GM18498 (cell line): ENCODE data around the gene FRMD4A.
"Not testable (repeated sequence)": the region's sequence is repeated elsewhere in the genome, so short reads cannot be mapped to it uniquely, and the experiment has no call there.

ENCODE experiments used
- ATAC-seq: cut with Tn5 transposase; IDR thresholded peaks from one replicate; pipeline ENCODE4 v1.9.1; 2021; ENCODE audit warnings: mild to moderate bottlenecking, moderate library complexity; ENCODE audit not compliant: unreplicated experiment

FRMD4A gene

DNA sequence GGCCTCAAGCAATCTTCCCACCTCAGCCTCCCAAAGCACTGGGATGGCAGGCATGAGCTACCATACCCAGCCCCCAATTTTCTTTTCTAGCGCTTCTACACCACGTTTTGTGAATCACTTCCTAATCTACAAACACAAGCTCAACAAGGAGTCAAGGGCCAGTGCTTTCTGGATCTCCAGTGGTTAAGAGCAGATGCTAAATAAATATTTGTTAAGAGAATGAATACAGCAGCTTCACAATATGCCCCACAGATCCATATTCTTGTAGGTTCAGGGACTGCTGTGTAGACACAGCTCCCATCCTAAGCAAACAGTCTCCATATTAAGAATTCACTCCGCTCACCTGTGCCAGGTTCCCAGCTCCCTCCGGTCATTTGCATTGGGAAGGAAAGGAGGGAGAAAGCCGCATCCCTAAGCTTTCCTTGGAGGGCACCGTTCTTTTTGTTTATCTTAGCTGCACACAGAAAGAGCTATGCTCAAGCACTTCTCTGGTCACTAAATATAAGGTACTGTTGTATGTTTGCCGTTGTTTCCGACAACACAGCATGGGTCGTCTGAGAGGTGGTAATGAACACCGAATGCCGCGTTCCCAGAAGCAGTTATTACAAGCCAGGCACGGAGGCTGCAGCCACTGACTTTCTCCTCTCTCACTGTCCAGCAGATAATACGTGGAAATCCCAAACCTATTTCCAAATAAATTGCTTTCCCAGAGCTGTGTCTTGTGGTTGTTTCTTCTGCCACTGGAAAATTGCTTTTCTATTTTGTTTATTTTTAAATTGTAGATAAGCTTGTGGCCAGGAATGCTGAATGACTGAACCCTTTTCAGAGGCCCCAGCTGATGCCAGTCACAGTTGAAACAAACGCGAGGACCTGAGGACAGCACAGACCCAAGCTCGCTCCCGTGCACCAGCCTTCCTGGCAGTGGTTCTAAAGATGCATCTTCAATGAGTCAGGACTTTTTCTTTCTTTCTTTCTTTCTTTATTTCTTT, 526.9 kb downstream of the FRMD4A start:
- no peak for ATAC-seq

DNA sequence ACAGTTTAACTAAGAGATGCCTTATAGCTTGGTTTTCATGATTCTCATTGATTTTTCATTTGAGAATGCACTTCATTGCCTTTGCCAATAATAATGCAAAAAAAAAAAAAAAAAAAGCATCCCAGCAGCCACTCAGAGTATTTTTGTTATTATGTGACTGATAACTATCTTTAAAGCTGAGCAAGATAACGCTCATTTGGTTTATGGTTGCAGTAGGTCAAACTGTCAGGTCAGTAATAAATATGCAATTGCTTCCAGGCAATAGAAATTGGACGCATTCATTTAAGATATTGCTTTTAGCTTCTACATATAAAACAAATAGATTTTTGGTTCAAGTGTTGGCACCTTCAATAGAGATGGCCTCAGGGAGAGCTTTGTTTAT, 528.8 kb downstream of the FRMD4A start:
- no peak for ATAC-seq

DNA sequence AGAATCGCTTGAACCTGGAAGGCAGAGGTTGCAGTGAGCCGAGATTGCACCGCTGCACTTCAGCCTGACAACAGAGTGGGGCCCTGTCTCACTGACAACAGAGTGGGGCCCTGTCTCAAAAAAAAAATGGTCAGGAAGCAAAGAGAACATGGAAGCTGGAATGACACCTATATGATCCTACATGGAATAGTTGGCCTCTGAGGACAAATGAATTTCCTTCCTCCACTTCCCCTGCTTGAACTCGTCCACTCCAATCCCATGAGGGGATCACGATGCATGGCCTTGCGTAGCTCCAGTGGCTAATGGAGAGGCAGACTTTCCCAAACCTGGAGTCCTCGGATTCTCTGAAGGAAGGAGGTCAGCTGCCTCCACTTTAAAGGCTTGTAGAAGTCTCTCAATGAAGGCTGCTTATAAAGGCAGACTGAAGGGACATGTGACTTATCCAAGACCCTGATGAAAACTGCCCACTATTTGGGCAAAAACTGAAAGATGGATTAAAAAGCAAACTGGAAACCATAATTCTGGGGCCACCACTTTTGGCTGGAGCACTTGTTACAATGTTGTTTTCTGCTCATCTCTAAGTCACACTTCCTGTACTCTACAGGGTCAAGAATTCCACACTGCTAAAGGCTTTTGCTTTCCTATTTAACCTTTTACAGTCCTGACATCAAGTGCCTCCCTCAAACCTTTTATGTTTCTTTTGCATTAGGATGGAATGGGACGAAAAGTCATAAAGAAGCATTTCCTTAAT, 529.4 kb downstream of the FRMD4A start:
- ATAC-seq: no peak

DNA sequence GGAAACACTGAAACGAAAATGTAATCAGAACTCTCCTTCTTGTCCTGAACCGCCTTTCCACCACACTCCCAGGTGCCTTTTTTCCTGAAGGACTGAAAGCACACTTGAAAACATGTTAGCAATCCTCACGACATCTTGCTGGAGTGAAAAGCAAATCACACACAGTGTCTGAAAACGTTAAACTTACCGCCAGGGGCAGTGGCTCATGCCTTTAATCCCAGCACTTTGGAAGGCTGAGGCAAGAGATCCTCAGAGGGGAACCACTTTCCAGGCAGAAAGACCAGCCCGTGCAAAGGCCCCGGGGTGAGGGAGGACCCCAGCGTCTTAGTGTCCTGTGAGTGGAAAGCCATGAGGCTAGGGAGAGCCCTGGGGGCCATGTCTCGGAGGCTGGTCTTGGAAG, 533.6 kb downstream of the FRMD4A start:
- no peak for ATAC-seq

DNA sequence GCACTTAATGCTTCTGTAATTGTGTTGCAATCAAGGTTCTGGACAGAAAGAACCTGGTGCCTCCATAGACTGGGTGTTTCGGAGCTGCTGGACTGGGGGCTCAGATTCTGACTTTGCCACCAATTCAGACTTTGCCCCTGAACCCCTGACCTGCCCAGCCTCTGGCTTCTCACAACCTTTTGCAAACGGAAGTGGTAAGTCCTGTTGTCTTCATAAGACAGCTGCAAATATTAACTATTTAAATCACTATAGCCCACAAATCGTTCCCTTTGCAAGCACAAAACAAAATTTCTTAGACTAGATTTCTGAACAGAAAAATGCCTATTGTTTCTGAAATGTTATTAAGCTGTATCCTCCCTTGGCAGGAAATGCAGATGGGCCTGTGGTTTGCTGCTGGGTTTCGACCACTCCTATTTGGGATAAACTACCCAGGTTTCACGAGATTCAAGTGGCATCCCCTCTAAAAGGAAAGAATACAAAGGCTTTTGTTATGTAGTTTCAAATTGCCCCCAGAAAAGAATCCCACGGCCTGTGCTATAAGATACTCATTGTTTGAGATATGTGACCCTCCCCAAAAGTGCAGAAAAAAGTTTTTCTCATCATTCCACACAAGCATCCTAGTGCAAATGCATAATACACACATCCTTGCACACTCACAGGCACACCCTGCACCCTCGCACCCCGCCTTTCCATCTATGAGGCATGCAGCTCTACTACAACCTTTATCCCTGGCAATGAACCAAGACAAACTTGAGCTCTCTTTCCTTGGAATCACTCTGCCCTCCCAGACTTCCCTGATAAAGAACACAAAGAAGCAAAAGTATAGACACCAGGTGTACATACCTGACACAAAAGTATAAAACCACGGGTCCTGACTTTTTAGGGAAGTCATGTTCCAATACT, 534.8 kb downstream of the FRMD4A start:
- no peak for ATAC-seq

DNA sequence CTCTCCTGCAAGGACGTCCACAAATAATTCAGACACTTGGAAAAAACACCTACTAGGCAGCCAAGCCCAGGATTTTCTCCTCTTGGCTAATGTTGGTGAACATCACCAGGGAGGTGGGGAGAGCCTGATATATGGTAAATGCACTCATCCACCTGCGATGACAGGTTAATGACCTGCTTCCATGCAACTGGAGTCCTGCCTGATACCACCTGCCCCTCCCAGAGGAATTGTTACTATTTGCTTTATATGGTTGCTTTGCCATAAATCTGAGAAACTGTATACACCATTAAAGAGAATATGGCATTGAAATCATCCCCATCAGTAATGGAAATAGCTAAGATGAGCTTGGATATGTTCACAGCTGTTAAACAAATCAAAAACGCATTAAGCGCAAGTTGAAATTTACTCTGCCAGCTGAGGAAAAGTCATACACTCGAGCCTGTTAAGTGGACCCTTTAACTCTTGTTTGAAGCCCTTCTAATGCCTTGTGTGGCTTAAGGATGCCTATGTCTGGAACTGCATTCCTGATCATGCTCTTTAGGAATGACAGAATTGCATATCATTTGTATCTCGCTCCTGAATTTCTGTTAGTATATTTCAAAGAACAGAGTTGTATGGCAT, 535.6 kb downstream of the FRMD4A start:
- no peak for ATAC-seq

DNA sequence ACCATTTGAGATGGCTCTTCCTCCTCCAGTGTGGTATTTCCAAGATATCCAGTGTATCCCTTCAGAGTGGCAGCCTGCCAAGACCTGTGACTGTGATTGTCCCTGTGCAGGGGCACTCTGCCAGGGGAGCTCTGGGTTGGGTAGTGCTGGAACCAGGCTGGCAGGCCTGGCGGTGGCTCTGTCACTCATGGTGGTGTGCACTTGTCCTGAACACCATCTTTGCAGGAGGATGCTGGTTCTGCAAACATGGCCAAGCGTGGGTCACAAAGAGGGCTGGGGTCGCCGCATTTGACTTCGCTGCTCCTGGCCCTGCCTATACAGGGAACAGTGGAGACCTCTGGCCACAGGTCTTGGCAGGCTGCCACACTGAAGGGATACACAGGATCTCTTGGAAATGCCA, 538.7 kb downstream of the FRMD4A start:
- ATAC-seq: no peak

DNA sequence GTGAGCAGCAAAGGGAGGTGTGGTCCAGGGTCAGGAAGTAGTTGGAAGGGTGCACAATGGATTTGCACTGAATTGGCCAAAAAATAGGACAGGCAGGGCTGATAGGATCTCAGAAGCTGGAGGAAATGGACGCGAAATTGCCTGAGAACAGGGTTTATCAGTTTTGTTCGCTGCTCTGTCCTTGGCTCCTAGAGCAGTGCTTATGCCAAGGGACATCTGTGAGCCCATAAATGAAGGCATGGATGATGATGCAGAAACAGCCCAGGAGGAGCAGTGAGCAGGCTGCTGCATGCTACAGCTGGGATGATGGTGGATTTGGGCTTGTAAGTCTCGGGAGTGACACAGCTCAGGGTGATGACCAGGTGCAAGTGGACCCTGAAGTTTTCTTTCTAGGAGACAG, 539.2 kb downstream of the FRMD4A start:
- ATAC-seq: no peak

DNA sequence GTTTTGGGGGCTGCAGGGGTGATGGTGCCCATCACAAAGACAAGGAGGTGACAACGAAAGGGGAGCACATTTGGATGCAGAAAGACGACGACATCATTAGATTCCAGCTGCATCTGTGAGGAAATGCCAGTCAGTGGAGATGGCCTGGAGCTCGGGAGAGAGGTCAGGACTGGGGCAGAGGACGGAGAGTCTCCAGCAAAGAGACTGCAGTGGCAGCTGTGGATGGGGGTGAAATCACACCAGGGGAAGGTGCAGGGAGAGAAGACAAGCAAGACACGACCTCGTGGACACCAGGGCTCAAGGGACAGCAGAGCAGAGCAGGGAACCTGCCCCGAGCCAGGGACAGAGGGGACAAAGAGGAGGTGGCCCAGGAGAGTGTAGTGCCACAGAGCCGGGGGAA, 540.5 kb downstream of the FRMD4A start:
- no peak for ATAC-seq

DNA sequence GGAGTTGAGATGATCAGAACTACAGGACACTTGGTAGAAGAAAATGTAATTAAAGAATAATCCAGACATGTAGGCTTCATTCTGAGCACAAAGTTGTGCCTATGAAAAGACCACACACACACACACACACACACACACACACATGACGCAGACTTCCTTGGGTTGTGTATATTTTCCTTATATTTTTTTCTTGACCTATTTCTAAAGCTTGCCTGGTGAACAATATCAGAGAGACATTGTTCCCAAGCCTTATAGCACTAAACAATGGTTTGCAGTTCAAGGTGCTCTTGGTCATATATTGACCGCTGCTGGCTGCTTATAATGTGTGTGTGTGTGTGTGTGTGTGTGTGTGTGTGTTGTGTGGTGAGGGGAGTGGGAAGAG, 541.3 kb downstream of the FRMD4A start:
- no peak for ATAC-seq

DNA sequence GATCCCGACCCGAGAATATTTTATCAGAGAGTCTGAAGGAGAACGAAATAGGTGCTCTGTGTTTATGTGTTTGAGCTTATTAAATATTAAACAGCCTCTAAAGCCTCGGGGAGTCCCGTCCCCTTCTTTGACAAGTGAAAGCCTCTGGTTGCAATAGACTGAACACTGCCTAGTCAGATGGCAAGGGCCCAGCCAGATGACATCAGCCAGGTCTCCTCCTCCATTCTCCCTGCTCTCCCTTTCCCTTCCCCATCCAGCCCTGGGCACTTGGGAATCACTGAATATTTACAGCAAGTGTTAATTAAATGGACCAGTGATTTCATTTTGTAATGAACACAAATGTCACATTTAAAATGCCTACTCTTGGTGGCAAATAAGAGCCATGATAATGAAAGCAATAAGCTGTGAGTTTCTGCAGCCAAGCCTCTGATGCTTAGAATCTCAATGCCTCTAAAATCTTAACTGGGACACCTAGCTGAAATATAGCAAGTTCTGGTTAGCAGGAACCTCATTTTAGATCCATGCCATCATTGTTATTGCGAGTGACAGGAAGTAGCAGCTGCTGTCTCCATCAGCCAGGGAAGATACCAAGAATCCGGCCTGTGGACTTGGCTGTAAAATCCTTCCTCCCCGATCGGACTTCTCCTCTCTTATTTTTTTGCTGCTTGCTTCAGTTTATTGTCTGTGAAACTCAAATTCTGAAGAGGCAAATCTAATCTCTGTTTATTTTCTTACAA, 541.8 kb downstream of the FRMD4A start:
- ATAC-seq: no peak

DNA sequence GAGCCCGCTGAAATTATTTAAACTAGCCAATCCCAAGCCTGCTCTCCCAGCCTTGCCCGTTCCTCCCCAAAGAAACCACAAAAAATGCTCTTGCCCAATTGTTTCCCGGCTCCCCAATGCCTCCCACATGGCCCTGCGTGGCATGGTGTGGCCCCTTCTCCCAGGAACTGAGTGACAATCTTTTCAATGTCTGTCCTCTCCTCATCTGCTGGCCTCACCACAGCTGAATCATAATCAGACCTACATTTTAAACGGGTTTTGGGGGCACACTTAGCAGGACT, 542.5 kb downstream of the FRMD4A start:
- no peak for ATAC-seq

DNA sequence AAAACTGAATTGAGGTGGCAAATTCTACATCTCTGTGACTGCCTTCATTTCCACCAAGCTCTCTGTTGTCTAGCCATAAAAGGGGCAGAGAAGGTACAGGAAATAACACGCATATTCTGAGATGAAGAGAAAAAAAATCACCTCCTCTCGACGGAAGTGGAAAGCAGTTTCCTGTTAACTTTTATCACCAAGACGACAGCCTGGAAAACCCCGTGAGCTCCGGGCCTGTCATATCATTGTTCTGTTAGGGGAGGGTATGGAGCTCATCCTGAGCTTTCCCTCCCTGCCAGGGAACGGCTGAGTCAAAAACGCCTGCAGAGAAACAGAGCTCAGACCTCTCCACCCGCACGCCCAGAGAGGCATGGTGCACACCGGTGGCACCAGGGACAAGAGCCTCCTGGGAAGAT, 543.7 kb downstream of the FRMD4A start:
- peak; percentile 78 for ATAC-seq

DNA sequence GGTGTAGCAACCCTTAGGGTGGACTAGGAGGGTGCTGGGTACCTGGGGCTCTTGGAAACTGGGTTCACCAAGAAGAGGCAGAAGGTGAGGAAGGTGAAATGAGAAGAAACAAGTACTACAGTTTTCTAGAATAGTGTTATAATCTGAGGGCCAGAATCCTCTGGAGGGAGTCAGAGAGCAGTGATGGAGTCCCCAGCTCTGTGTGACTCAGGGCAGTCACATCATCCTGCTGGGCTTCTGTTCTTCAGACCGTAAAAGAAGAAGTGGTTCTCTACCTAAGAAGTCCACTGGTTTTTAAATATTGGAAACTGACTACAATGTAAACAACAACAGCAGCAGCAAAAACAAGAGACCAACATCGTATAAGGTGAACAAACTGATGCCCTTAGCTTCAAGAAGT, 546.7 kb downstream of the FRMD4A start:
- ATAC-seq: no peak

DNA sequence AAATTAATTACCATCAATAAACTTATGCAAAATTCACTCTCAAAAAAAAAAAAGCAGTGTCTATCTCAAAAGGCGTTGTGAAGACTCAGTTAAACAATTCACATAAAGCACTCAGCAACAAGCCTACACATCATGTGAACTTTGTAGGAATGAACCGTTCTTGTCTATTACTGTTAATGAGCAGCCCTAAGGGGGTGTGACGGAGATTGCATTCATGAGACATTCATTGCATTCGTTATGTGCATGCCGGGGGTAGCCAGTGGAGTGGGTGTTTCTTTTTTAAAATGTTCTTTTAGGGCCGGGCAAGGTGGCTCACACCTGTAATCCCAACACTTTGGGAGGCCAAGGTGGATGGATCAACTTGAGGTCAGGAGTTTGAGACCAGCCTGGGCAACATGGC, 551.0 kb downstream of the FRMD4A start:
- ATAC-seq: no peak

DNA sequence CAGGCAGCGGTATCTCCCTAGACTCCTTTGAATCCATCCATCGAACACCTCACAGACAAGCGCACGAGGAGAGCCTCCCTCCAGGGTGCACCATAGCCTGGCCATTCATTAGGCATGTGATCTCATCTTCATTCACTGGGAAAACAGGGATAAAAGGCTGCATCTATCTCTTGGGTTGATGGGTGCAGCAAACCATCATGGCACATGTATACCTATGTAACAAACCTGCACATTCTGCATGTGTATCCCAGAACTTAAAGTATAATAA, 552.1 kb downstream of the FRMD4A start:
- not testable (repeated sequence) for ATAC-seq

DNA sequence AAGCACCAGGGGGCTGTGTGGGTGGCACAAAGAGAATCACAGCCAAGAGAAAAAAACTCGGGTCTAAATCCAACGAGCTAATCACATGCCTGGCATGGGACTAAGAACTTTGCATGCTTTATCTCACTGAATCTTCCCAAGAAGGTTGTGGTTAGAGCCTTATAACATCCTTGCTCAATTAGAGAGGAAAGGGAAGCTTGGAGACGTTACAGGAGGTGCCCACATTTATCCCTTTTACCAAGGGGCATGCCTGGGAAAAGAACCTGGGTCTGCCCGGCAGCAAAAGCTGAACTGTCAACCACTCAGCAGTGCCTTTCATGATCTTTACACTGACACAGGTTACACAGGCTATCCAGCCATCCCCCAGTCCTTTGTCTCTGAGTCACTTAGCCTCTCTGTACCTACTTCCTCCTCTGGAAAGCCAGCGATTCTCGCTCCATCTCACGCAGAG, 553.8 kb downstream of the FRMD4A start:
- peak; percentile 63 for ATAC-seq

DNA sequence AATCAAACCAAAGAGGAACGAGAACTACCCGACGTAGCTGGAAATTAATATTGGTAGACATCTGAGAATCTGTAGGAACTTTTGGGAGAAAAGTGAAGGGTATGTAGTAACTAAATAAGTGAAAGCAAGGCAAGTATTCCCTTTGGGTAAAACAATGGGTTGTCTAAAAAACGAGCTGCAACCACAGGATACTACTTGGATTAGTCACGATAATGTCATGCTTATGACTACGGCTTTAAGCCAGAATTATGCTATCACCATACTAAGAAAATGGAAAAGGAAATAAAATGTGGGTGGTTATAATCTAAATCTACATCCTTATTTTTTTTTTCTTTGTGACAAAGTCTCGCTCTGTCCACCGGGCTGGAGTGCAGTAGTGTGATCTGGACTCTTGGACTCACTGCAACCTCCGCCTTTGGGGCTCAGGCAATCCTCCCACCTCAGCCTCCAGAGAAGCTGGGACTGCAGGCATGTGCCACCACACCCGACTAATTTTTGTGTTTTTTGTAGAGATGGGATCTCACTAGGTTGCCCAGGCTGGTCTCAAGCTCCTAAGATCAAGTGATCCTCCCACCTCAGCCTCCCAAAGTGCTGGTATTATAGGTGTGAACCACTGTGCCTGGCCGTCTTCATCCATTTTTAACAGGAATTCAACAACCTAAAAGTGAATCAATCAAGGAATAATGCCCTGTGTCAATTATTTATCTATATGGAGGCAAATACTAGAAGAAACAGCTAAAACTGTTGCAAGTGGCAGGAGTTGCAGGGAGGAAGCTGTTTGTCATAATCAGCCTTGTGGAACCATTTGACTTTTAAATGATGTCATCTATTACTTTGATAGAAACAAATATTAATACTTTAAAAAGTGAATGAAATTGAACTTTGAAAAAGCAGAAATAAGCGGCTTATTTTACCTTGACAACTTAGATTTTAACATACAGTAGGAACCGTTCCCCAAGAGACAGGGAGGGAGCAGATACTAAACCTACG, 554.6 kb downstream of the FRMD4A start:
- ATAC-seq: no peak

DNA sequence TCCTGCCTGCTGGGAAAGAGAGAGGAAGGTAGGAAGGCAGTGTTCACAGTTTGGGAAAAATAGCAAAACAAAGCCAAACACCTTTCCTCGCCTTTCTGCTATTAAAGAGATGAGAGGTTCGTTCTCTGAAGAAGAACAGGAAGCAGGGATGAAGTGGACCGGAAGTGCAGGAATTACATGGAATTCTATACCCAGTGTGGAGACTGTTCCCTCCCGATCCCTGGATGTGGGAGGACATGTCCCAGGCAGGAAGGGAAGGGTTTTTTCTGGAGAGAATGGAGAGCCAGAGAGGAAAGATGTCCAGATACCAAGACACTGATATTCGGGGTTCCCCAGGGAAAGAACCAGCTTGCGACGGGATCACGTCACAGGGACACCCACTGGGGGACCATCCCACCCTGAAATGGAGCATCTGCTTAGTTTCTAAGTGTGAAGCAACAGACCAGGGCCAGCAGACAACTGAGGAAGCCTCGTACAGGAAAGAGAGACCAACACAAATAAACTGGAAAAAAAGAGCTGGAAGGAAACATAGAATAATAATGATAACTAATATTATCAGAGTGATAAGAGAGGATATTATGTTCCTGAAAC, 556.3 kb downstream of the FRMD4A start:
- no peak for ATAC-seq
